Spleen (tissue), 7 donors: Measurements from ENCODE around the gene ATP6V1C2.

Experiments
- POLR2A ChIP-seq, 3 donors: fragments of 450-650 bp; IDR thresholded peaks; one replicate each; pipeline ENCODE4 v1.5.1; 2017; ENCODE audit warnings: antibody characterized with exemption in 3 of 3, mild to moderate bottlenecking in 1 of 3
- POLR2AphosphoS5 ChIP-seq, 3 donors: sonication (generic); formaldehyde crosslinking; IDR thresholded peaks; one replicate each; pipeline ENCODE4 v1.5.1; 2017; ENCODE audit warnings: antibody characterized with exemption in 3 of 3
- TF ChIP-seq, protein P1 (sequence below), 11 experiments: fragments of 200-600 bp in 7 of 11; fragments of 450-650 bp in 4 of 11; sonication (generic) in 4 of 11; IDR thresholded peaks in 8 of 11; conservative IDR thresholded peaks in 3 of 11; 1 replicate in 7 of 11; 2 replicates in 4 of 11; pipeline versions ENCODE4 v1.4.0 to v1.8.0; 2016 to 2021; ENCODE audit warnings: antibody characterized with exemption in 11 of 11, inconsistent platforms in 4 of 11, mild to moderate bottlenecking in 1 of 11
- donor health status: DM: no; HTN: no; CAD: no; lungs with moderate emphysema.
- donor health status: DM: no; HTN: no; CAD: no.
- donor health status: DM: no; HTN: no; CAD: no.

DNA sequence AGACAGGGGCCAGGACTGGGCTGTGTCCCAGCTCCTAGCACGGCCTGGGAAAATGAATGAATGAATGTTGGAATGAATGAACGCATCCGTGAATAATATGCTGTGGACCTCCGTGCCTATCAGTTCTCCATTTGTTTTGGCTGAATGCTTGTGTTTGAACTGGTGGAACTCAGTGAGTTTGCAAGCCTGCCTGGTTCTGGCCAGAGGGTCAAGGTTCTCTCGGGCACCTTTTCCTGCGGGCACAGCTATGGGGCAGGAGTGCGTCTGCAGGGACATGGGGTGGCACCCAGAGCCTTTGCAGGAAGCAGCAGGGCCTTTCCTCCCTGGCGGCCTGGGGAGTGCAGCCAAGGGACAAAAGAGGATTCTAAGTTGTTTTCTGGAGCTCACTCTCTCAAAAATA is 108.8 kb downstream of the ATP6V1C2 start:
- TF ChIP-seq, protein P1, sequence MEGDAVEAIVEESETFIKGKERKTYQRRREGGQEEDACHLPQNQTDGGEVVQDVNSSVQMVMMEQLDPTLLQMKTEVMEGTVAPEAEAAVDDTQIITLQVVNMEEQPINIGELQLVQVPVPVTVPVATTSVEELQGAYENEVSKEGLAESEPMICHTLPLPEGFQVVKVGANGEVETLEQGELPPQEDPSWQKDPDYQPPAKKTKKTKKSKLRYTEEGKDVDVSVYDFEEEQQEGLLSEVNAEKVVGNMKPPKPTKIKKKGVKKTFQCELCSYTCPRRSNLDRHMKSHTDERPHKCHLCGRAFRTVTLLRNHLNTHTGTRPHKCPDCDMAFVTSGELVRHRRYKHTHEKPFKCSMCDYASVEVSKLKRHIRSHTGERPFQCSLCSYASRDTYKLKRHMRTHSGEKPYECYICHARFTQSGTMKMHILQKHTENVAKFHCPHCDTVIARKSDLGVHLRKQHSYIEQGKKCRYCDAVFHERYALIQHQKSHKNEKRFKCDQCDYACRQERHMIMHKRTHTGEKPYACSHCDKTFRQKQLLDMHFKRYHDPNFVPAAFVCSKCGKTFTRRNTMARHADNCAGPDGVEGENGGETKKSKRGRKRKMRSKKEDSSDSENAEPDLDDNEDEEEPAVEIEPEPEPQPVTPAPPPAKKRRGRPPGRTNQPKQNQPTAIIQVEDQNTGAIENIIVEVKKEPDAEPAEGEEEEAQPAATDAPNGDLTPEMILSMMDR (IDR thresholded peaks at IDR 0.05 in 8 of 11, conservative IDR thresholded peaks at IDR 0.05 in 3 of 11), result no peak
- TF ChIP-seq POLR2A (IDR thresholded peaks at IDR 0.05) (no peak), POLR2AphosphoS5 (IDR thresholded peaks at IDR 0.05) (peak in 2 of 3 donors; percentile 11 to 59)
